Fibroblast of lung (primary cell): ENCODE results near the gene ATP13A1.

Source experiments
- EZH2 ChIP-seq: IDR thresholded peaks from 2 replicates; pipeline ENCODE4 v1.5.1; 2012; ENCODE audit warnings: low read length, control low read depth, mild to moderate bottlenecking; ENCODE audit errors: missing control alignments
- TF ChIP-seq, protein P1 (sequence below), 2 donors: IDR thresholded peaks in 1 of 2; conservative IDR thresholded peaks in 1 of 2; 1 replicate in 1 of 2; 2 replicates in 1 of 2; pipeline ENCODE4 v1.5.1; 2011 to 2012; ENCODE audit warnings: low read length in 2 of 2, control low read depth in 1 of 2, inconsistent platforms in 1 of 2, low read depth in 1 of 2, mild to moderate bottlenecking in 1 of 2

DNA sequence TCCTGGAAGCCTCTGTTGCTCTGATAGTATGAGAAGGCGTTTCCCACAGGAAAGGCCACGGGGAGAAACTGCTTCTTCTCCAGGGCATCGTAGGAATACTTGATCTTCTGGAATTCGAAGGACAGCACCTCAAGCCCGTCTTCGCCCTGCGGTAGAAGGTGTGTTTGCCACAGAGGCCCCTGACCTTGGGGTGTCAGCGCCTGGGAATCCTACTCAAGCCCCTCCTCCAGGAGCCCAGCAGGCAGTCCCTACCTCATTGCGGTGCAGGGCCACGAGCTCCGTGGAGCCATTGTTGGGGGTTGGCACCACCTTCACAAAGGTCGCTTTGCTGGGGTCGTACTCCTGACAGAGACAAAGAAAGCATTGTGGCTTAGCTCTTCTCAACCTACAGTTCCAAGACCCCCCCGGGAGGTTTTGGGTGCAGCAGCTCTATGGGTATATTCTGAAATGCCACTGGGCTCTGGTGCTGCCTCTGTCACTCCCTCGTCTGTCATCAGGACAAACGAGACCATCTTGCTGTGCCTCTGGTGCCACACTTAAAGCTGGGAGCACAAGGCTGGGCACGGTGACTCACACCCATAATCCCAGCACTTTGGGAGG is 3.7 kb downstream of the ATP13A1 start:
- TF ChIP-seq, protein P1, sequence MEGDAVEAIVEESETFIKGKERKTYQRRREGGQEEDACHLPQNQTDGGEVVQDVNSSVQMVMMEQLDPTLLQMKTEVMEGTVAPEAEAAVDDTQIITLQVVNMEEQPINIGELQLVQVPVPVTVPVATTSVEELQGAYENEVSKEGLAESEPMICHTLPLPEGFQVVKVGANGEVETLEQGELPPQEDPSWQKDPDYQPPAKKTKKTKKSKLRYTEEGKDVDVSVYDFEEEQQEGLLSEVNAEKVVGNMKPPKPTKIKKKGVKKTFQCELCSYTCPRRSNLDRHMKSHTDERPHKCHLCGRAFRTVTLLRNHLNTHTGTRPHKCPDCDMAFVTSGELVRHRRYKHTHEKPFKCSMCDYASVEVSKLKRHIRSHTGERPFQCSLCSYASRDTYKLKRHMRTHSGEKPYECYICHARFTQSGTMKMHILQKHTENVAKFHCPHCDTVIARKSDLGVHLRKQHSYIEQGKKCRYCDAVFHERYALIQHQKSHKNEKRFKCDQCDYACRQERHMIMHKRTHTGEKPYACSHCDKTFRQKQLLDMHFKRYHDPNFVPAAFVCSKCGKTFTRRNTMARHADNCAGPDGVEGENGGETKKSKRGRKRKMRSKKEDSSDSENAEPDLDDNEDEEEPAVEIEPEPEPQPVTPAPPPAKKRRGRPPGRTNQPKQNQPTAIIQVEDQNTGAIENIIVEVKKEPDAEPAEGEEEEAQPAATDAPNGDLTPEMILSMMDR (conservative IDR thresholded peaks at IDR 0.05 in 1 of 2, IDR thresholded peaks at IDR 0.05 in 1 of 2; ENCODE audit: low read depth in 1 of 2, low read length in 2 of 2) = no peak
- no peak for TF ChIP-seq EZH2
